Panc1 (cell line): ENCODE data around the gene ELFN2.

ENCODE experiments used
- CTCF ChIP-seq: fragments of 450-650 bp; IDR thresholded peaks from 2 replicates; pipeline ENCODE4 v1.5.1; 2017; ENCODE audit warnings: mild to moderate bottlenecking
- POLR2AphosphoS5 ChIP-seq: IDR thresholded peaks from 2 replicates; pipeline ENCODE4 v1.6.1; 2012; ENCODE audit warnings: mild to moderate bottlenecking, low read depth, low read length, moderate library complexity
- REST ChIP-seq, 2 experiments: IDR thresholded peaks; 2 replicates each; pipeline ENCODE4 v1.6.1; 2011 to 2012; ENCODE audit warnings: low read depth in 2 of 2, control low read depth in 1 of 2, low read length in 1 of 2, mild to moderate bottlenecking in 1 of 2, moderate library complexity in 1 of 2; ENCODE audit not compliant: insufficient read depth in 1 of 2
- TCF7L2 ChIP-seq: IDR thresholded peaks from 2 replicates; pipeline ENCODE4 v1.6.1; 2011; ENCODE audit warnings: mild to moderate bottlenecking, low read depth, low read length, inconsistent platforms

GRCh38 chr22:37428649-37429586, 1.6 kb upstream of the ELFN2 start:
- TF ChIP-seq CTCF (peak; percentile 88), REST (IDR thresholded peaks at IDR 0.05; ENCODE audit: insufficient read depth in 1 of 2, low read depth in 2 of 2, low read length in 1 of 2) (no peak), POLR2AphosphoS5 (no peak), TCF7L2 (no peak)
